A549 (cell line): Measurements from ENCODE around the gene CDCA7. TPM values are rescaled to one million over a fixed set of nuclear protein-coding genes. Genes with fewer than 3 reads are reported as not detected.

Experiments
- ATAC-seq, 2 experiments: fragments of 200-7000 bp in 1 of 2; fragments of >200 bp in 1 of 2; cut with Nextera tagmentation in 1 of 2; cut with Tn5 transposase in 1 of 2; 3 replicates each; pipeline versions ENCODE4 v1.8.0 to v1.9.1; 2018 to 2020; ENCODE audit warnings: mild to moderate bottlenecking in 1 of 2, moderate library complexity in 1 of 2
- CTCF ChIA-PET: fragments of 300-600 bp; sonication (Branson Sonifier 250); formaldehyde crosslinking; extraction: SDS; loops from one replicate; lab custom pipeline; 2021; ENCODE audit warnings: antibody characterized with exemption, inconsistent platforms; lab: Yijun Ruan, JAX
- POLR2A ChIA-PET: fragments of 350-600 bp; formaldehyde crosslinking; extraction: SDS; loops from one replicate; lab custom pipeline; 2021; ENCODE audit warnings: antibody characterized with exemption, inconsistent platforms; lab: Yijun Ruan, JAX
- DNase-seq, 2 experiments: peaks; one replicate each; pipeline versions ENCODE4 v3.0.0 to v3.0.0-alpha.2; 2011 to 2016; ENCODE audit warnings: low read depth in 1 of 2, low spot score in 1 of 2
- FAIRE-seq: peaks from 2 replicates; lab custom pipeline; 2011; peaks lifted over from hg19 to GRCh38; lab: Jason Lieb, UNC
- H3K27ac ChIP-seq, 2 experiments: fragments of >200 bp; sonication (Bioruptor Twin); formaldehyde crosslinking; 3 replicates each; pipeline ENCODE4 v1.5.1; 2016 to 2017
- H3K4me1 ChIP-seq: fragments of >200 bp; sonication (Bioruptor Twin); formaldehyde crosslinking; 3 replicates; pipeline ENCODE4 v1.6.1; 2016
- H3K4me2 ChIP-seq: fragments of >200 bp; sonication (Bioruptor Twin); formaldehyde crosslinking; 3 replicates; pipeline ENCODE4 v1.6.1; 2016
- H3K4me3 ChIP-seq: fragments of >200 bp; sonication (Bioruptor Twin); formaldehyde crosslinking; 3 replicates; pipeline ENCODE4 v1.5.1; 2016
- H3K9me3 ChIP-seq: fragments of >200 bp; sonication (Bioruptor Twin); formaldehyde crosslinking; 3 replicates; pipeline ENCODE4 v1.6.1; 2016
- BCL3 ChIP-seq: fragments of >200 bp; sonication (Bioruptor Twin); formaldehyde crosslinking; IDR thresholded peaks from 3 replicates; pipeline ENCODE4 v1.6.1; 2016
- CBX2 ChIP-seq: fragments of 200-600 bp; sonication (generic); IDR thresholded peaks from 2 replicates; pipeline ENCODE4 v1.6.1; 2016; ENCODE audit warnings: low read depth, mild to moderate bottlenecking, borderline replicate concordance
- CBX8 ChIP-seq: fragments of 200-600 bp; sonication (generic); IDR thresholded peaks from 2 replicates; pipeline ENCODE4 v1.6.1; 2016
- CHD2 ChIP-seq: fragments of 150-350 bp; IDR thresholded peaks from 2 replicates; pipeline ENCODE4 v1.6.1; 2014; ENCODE audit warnings: low read length; ENCODE audit not compliant: partially characterized antibody
- EHMT2 ChIP-seq: fragments of 200-600 bp; sonication (generic); IDR thresholded peaks from 2 replicates; pipeline ENCODE4 v1.6.1; 2016; ENCODE audit warnings: antibody characterized with exemption, low read depth, mild to moderate bottlenecking, moderate library complexity
- ELK1 ChIP-seq: fragments of 150-350 bp; IDR thresholded peaks from 2 replicates; pipeline ENCODE4 v1.6.1; 2014; ENCODE audit warnings: low read depth, mild to moderate bottlenecking, low read length
- GATA3 ChIP-seq: IDR thresholded peaks from 2 replicates; pipeline ENCODE4 v1.6.1; 2012; ENCODE audit warnings: borderline replicate concordance
- HDAC2 ChIP-seq: fragments of 200-600 bp; sonication (generic); IDR thresholded peaks from 2 replicates; pipeline ENCODE4 v1.6.1; 2016
- HOXB13 ChIP-seq: fragments of 250-450 bp; sonication (Bioruptor Pico); IDR thresholded peaks from 2 replicates; pipeline ENCODE4 v1.5.0; 2020; ENCODE audit warnings: low read depth, mild to moderate bottlenecking, moderate library complexity
- JUN ChIP-seq, 2 experiments: fragments of >200 bp; sonication (Bioruptor Twin); formaldehyde crosslinking; IDR thresholded peaks; 2 replicates in 1 of 2; 3 replicates in 1 of 2; pipeline ENCODE4 v1.6.1; 2016 to 2017
- MAFK ChIP-seq: fragments of 450-650 bp; IDR thresholded peaks from 2 replicates; pipeline ENCODE4 v1.6.1; 2014; ENCODE audit not compliant: partially characterized antibody
- MAZ ChIP-seq: fragments of 150-350 bp; IDR thresholded peaks from 2 replicates; pipeline ENCODE4 v1.6.1; 2014; ENCODE audit warnings: antibody characterized with exemption, low read depth, low read length, borderline replicate concordance
- MYC ChIP-seq: IDR thresholded peaks from 2 replicates; pipeline ENCODE4 v1.6.1; 2012; ENCODE audit warnings: mild to moderate bottlenecking, inconsistent platforms, low read length, improper control_type of control experiment, borderline replicate concordance
- NFE2L2 ChIP-seq: fragments of 150-350 bp; conservative IDR thresholded peaks from 2 replicates; pipeline ENCODE4 v1.6.1; 2014; ENCODE audit warnings: low read length
- NPAS2 ChIP-seq: fragments of 250-450 bp; sonication (Bioruptor Pico); IDR thresholded peaks from 2 replicates; pipeline ENCODE4 v1.8.0; 2022; ENCODE audit warnings: mild to moderate bottlenecking, moderate library complexity, borderline replicate concordance
- POLR2AphosphoS2 ChIP-seq: conservative IDR thresholded peaks from 2 replicates; pipeline ENCODE4 v1.6.1; 2012; ENCODE audit warnings: low read length, improper control_type of control experiment, inconsistent platforms
- RCOR1 ChIP-seq: fragments of 150-350 bp; IDR thresholded peaks from 2 replicates; pipeline ENCODE4 v1.6.1; 2014; ENCODE audit warnings: antibody characterized with exemption, low read length, low read depth
- SMC3 ChIP-seq: fragments of >200 bp; sonication (Bioruptor Twin); formaldehyde crosslinking; IDR thresholded peaks from 3 replicates; pipeline ENCODE4 v1.6.1; 2018; ENCODE audit warnings: inconsistent platforms
- ZC3H11A ChIP-seq: fragments of 450-650 bp; IDR thresholded peaks from 2 replicates; pipeline ENCODE4 v1.6.1; 2014; ENCODE audit warnings: antibody characterized with exemption, mild to moderate bottlenecking
- ZFP36 ChIP-seq: fragments of 450-650 bp; IDR thresholded peaks from 2 replicates; pipeline ENCODE4 v1.6.1; 2014; ENCODE audit warnings: borderline replicate concordance; ENCODE audit not compliant: partially characterized antibody
- ZSCAN20 ChIP-seq: fragments of 250-450 bp; sonication (Bioruptor Pico); IDR thresholded peaks from 2 replicates; pipeline ENCODE4 v1.8.0; 2022; ENCODE audit warnings: mild to moderate bottlenecking, moderate library complexity
- WGBS: methylation state at CpG from one replicate; pipeline ENCODE4 v1.1.6; 2017; ENCODE audit errors: missing lambda C conversion rate; 5-methylcytosine and 5-hydroxymethylcytosine counted together
- polyA plus RNA-seq, 4 experiments: library from polyadenylated mRNA; depleted of rRNA in 3 of 4; stranded (reverse); fragments of >200 nt; fragmentation: RNase III in 1 of 4; extraction: RNeasy Plus Mini Kit Qiagen cat#74134 plus additional on column Dnase treatment in 1 of 4; gene quantifications; 2 replicates in 3 of 4; 3 replicates in 1 of 4; pipeline ENCODE4 v1.2.3, GENCODE V29; 2011 to 2017
- TF ChIP-seq, protein P1 (sequence below): IDR thresholded peaks from 2 replicates; pipeline ENCODE4 v1.6.1; 2012
- TF ChIP-seq, protein P2 (sequence below): fragments of 450-650 bp; IDR thresholded peaks from 2 replicates; pipeline ENCODE4 v1.6.1; 2014; ENCODE audit warnings: antibody characterized with exemption

Gene CDCA7
- polyA plus RNA-seq, 2 of the 4 experiments (the other 2 are of a cell fraction), result 39.4 to 93.5 TPM

DNA sequence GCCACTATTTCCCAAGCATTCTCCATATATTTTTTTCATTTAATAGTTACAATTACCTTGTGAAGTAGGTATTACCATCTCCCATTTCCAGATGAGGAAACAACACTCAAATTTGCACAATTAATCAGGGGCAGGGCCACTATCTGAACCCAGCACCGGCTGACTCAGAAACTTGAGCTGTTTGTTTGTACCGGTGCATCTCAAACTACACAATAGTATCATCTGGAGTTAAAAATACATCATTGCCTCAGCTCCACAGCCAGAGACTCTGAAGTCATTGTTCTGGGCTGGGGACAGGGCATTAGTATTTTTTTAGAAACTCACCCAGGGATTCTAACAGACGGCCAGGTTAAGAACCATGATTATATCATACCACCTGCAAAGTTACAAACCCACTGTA is 55.9 kb downstream of the CDCA7 start:
- Histone ChIP-seq H3K27ac (no peak overlapping the region), H3K4me2 (no peak overlapping the region), H3K4me1 (peaks cover 14% of the 10 kb centered on the region), H3K4me3 (no peak overlapping the region), H3K9me3 (no peaks in the 10 kb centered on the region)
- ATAC-seq (no peak), FAIRE-seq (no peak), DNase-seq (no peak)
- TF ChIP-seq NFE2L2, result no peak
- no peak for TF ChIP-seq EHMT2
- no peak for TF ChIP-seq GATA3
- TF ChIP-seq, protein P1, sequence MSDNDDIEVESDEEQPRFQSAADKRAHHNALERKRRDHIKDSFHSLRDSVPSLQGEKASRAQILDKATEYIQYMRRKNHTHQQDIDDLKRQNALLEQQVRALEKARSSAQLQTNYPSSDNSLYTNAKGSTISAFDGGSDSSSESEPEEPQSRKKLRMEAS, result no peak
- no peak for TF ChIP-seq SMC3
- TF ChIP-seq JUN (IDR thresholded peaks at IDR 0.05), result no peak
- no peak for TF ChIP-seq ZFP36
- no peak for TF ChIP-seq NPAS2 (CRISPR knock-in tag)
- TF ChIP-seq CHD2, result no peak
- no peak for TF ChIP-seq MAZ
- no peak for TF ChIP-seq RCOR1
- no peak for TF ChIP-seq CBX2
- no peak for TF ChIP-seq ZC3H11A
- no peak for TF ChIP-seq CBX8
- TF ChIP-seq, protein P2, sequence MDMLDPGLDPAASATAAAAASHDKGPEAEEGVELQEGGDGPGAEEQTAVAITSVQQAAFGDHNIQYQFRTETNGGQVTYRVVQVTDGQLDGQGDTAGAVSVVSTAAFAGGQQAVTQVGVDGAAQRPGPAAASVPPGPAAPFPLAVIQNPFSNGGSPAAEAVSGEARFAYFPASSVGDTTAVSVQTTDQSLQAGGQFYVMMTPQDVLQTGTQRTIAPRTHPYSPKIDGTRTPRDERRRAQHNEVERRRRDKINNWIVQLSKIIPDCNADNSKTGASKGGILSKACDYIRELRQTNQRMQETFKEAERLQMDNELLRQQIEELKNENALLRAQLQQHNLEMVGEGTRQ, result no peak
- TF ChIP-seq MAFK, result no peak
- TF ChIP-seq BCL3, result no peak
- ChIA-PET POLR2A (no interaction called here), CTCF (interaction anchor here (0.6 to 4.4 kb wide), 5 partner anchors 9 to 931 kb away, joined by 3 to 42 read pairs (median 5); no protein-coding TSS in a partner anchor)
- WGBS, result 70% methylated on average over 3 of the region's 3 CpGs

DNA sequence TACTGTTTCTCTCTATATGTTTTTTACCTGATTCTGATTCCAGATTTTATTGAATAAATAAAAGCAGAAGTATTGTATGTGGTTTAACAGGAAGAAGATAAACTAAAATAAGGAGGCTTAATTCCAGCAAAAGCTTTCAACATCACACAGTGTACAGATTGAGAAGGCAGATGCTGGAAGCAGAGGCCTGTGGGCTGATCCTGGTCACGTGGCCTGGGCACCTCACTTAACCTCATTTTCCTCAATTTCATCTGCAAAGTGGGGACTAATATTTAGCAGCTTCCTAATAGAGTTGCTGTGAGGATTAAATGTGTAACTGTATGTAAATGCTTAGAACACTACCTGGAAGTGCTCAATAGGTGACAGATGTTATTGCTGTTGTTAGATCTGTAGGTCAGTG is 58.0 kb downstream of the CDCA7 start:
- H3K27ac ChIP-seq, result no peak overlapping the region
- no peak for FAIRE-seq
- no peak overlapping the region for H3K4me3 ChIP-seq
- no peaks in the 10 kb centered on the region for H3K9me3 ChIP-seq
- peaks cover 29% of the 10 kb centered on the region for H3K4me1 ChIP-seq
- CTCF ChIA-PET, result interaction anchor here (1.3 to 4.4 kb wide), 3 partner anchors 11 to 337 kb away, joined by 4 to 42 read pairs (median 19); no protein-coding TSS in a partner anchor
- TF ChIP-seq CHD2, result no peak
- no peak for TF ChIP-seq ZSCAN20
- no peak for TF ChIP-seq BCL3
- no peak for TF ChIP-seq RCOR1
- TF ChIP-seq, protein P1, result no peak
- no peak for TF ChIP-seq POLR2AphosphoS2
- TF ChIP-seq MYC, result no peak
- TF ChIP-seq MAFK, result no peak
- TF ChIP-seq ELK1, result no peak
- TF ChIP-seq HOXB13, result no peak
- TF ChIP-seq HDAC2, result no peak
- TF ChIP-seq, all 56 proteins: peak for 0
- ATAC-seq (no peak; a peak in 1 of 6 replicates), DNase-seq (no peak)
- WGBS, result 89% methylated on average over 1 of the region's 1 CpG
- POLR2A ChIA-PET, result no interaction called here
- no peak overlapping the region for H3K4me2 ChIP-seq
